GM21723 (cell line): ENCODE data around the gene WAC.
"Not testable (repeated sequence)": the region's sequence is repeated elsewhere in the genome, so short reads cannot be mapped to it uniquely, and the experiment has no call there.

ENCODE experiments used
- ATAC-seq: cut with Tn5 transposase; IDR thresholded peaks from one replicate; pipeline ENCODE4 v1.9.1; 2021; ENCODE audit warnings: mild to moderate bottlenecking, moderate library complexity; ENCODE audit not compliant: unreplicated experiment

WAC gene

DNA sequence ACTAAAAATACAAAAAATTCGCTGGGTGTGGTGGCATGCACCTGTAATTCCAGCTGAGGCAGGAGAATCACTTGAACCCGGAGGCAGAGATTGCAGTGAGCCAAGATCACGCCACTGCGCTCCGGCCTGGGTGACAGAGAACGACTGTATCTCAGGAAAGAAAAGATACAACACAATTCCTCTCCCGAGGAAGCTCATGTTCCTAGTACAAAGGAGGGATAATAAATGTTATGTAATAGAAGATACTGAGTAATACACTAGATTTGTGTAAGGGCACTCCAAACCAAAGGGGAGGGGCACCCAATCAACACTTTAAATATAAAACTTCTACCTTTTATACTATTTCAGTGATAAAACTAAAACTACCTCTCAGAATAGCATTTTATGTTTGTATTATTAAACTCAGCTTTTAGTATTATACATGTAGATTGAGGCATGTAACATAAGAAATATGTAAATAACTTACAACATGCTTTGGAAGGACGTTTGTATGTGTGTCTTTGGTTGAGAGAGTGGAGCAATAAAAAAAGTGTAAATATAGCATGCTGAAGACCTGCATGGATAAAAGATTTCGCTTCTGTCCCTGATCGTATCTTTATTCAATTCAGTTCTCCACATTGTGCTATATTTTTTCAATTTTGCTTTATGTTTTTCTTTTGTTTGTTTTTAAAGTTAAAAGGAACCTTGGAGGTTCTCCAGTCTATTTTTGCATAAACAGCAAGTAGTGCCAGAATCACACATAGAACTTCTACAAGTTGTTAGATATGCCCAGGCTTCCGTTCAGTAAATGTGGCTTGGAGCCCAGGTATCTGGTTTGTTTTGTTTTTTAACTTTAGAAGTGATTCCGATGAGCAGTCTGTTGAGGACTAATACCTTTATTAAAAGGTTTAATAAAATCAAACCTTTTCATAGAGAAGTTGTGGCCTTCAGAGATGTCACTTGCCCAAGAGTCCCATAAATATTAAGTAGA, 71.9 kb downstream of the WAC start:
- no peak for ATAC-seq

DNA sequence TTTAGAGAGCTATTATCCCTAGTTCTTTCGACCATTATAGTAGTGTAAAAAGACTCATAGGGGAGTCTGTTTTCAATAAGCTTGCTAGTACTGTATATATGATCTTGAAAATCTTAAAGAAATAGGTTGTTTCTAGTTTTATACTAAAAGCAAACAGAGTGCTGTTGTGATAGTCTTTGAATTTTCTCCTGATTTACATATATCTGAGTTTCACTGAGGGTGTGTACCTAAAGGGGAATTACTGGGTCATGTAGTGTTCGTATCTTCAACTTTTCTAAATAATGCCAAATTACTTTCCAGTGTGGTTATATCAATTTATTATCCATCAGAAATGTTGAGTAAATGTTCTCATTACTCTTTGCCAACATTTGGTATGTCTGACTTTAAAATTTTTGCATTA, 73.7 kb downstream of the WAC start:
- ATAC-seq: no peak

DNA sequence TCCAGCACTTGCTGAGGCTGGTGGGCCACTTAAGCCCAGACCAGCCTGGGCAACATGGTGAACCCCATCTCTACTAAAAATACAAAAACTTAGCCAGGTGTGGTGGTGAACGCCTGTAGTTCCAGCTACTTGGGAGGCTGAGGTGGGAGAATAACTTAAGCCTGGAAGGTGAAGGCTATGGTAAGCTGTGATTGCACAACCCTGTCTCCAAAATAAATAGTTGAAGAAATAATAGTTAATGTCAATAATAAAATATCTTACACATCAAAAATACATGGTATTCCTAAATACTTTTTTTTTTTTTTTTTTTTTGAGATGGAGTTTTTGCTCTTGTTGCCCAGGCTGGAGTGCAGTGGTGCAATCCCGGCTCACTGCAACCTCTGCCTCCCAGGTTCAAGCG, 76.7 kb downstream of the WAC start:
- ATAC-seq: not testable (repeated sequence)

DNA sequence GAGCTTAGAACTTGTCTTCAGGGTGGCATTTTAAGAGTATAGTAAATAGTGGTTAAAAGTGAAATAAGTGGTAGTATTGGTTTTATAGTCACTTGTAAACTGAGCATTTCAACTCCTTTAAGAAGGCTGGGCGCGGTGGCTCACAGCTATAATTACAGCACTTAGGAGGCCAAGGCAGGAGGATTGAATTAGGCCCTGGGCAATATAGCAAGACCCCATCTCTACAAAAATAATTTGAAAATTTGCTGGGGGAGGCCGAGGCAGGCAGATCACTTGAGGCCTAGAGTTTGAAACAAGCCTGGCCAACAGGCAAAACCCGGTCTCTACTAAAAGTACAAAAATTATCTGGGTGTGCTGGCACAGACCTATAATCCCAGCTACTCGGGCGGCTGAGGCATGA, 80.0 kb downstream of the WAC start:
- ATAC-seq: no peak

DNA sequence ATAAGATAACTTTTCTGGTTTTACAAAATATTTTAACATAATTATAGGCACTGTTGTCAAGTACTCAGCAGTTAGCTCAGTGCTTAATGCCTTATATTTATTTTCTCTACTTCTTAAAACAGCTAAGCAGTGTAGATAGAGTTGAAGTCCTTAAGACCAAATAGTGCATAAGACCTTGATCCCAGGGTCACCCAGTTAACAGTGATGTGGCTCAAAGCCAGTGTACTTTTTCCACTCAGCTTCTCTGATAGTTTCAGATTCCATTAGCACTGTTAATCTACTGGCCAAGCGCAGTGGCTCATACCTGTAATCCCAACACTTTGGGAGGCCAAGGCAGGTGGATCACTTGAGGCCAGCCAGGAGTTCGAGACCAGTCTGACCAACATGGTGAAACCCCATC, 83.6 kb downstream of the WAC start:
- ATAC-seq: no peak

DNA sequence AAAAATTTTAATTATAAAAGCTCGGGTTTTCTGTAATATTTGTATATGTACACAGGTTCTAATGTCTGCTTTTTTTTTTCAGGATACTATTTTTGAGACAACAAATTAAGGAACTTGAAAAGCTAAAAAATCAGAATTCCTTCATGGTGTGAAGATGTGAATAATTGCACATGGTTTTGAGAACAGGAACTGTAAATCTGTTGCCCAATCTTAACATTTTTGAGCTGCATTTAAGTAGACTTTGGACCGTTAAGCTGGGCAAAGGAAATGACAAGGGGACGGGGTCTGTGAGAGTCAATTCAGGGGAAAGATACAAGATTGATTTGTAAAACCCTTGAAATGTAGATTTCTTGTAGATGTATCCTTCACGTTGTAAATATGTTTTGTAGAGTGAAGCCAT, 86.5 kb downstream of the WAC start:
- ATAC-seq: no peak

DNA sequence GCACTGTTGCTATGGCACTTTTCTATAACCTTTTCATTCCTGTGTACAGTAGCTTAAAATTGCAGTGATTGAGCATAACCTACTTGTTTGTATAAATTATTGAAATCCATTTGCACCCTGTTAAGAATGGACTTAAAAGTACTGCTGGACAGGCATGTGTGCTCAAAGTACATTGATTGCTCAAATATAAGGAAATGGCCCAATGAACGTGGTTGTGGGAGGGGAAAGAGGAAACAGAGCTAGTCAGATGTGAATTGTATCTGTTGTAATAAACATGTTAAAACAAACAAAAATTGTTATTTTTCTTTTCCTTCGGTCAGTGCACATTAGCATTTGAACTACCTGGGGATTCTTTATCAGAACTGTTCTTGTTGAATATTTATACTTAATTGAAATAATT, 87.3 kb downstream of the WAC start:
- ATAC-seq: no peak

DNA sequence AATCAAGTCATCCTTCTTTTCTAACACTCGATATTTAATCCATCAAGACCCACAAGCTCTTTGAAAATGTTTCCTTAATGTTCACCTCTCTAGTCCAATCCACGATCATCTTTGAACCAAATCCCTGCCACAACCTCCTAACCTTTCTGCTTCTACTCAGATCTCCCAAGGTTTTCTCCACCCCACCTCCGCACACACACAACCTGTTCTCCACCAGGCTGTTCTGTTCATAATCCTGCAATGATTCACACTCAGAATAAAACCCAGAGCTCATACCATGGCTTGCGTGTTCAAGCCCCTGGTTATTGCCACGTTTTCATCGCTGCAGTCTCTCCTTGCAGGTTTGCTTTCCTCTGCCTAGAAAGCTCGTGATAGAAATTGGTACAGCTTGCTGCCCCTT, 90.6 kb downstream of the WAC start:
- ATAC-seq: no peak

DNA sequence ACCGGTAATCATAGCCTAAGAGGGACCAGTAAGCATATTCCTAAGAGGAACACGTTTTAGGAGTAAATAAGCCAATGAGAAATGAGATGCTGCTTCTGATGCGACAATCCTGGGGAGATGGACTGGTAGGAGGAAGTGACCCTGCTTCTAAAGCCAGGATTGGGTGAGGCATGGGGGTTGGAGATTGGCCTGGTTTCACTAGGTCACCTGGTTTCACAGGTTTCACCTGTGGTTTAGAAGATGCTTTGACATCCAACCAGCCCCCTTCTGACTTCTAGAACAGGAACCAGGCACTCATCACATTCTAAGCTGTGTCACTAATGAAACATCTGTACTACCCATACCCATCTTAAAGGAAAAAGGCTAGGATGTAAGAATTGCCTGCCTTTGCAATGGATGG, 91.4 kb downstream of the WAC start:
- ATAC-seq: no peak

DNA sequence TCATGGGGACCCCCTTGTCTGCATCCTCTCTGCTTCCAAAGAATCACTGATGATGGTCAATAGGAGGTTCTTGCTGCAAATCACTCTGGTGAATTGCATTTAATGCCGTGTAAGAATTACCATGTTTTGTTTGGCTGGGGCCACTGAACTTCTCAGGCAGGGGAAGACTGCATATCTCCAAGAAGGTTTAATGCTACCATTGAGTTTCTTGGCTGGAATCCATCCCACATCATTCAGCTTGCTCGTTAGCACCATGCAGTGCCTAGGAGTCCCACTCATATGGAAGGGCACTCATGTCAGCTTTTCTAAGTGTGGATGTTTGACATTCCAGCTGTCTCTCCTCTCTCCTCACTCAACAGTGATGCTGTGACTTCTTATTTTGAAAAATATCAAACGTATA, 94.2 kb downstream of the WAC start:
- no peak for ATAC-seq

DNA sequence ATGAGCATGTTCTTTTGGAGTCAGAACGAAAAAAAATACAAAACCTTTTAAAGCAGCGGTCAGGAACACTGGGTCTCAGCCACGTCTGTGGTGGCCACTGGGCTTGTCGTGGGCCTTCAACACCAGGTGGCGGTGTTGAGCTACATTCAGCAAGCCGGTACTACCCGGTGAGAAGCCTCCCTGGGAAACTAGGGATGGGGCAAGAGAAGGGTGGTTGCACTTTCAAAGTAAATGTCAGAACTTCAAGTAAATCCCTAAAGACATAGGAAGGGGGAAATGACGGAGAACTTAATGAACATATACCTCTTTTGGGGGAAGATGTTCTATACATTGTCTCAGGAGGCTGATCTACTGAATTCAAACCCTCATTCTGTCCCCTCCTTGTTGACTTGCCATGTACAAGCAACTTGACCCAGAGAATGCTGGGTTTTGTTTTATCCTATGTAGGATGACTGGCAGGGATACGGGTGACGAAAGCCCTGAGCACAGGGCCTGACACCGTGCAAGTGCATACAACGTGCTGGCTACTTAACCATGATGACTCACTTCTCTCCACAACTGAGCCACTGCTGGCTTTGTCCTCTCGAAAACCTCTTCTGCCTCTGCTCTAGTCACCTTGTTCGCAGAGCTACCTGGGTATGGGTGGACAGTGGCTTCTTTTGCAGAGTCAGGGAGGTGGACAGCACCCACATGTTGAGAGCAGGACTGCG, 95.4 kb downstream of the WAC start:
- ATAC-seq: peak; percentile 82

DNA sequence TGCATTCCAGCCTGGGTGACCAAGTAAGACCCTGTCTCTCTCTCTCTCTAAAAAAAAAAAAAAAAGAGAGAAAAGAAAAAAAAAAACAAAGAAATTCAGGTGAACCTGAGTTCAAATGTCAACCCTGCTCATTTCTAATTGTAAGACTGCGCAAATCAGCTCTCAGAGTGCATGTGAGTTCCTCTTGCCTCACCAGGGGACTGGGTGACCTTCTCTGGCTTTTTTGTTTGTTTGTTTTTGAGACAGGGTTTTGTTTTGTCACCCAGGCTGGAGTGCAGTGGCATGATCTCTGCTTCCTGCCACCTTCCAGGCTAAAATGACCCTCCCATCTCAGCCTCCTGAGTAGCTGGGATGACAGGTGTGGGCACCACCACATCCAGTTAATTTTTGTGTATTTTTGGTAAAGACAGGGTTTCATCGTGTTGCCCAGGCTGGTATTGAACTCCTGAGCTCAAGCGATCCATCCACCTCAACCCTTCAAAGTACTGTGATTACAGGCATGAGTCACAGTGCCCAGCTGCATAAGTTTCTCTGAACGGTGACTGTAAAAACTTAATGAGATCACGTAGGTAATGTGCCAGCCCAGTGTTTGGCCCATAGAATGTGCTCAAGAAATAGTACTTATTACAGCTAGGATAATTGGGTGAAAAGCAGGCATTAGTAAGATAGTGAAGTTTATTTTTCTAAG, 99.1 kb downstream of the WAC start:
- no peak for ATAC-seq

DNA sequence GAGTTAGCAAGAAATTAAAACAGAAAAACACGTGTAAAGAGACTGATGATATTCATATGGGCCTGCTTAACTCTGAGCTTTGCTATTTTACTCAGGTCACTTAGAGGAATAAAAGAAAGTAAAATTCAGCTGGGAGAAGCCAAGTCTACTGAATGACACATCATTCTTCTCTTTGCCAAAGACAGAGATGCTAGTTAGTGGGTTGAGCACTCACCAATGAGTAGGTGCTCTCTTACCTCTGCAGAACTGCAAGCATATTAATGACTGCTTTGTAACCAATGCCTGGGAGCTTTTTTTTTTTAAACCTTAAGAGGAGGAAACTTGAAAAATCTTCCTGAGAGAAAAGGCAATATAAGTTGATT, 99.6 kb downstream of the WAC start:
- no peak for ATAC-seq

DNA sequence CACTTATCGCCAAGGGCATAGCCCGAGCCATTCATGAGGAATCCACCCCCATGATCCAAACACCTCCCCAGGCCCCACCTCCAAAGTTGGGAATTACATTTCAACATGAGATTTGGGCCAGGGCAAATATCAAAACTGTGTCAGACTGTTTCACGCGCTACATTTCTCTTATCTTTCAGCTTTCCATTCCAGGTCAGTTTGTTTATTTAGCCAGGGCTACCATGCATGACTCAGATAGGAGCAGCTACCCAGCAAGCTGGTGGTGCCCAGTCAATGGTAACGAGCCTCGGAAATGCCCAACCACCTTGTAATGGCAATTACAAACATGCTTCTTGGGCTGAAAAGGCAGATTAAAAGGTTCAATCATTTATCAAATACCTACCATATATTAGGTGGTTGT, 100.8 kb downstream of the WAC start:
- no peak for ATAC-seq

DNA sequence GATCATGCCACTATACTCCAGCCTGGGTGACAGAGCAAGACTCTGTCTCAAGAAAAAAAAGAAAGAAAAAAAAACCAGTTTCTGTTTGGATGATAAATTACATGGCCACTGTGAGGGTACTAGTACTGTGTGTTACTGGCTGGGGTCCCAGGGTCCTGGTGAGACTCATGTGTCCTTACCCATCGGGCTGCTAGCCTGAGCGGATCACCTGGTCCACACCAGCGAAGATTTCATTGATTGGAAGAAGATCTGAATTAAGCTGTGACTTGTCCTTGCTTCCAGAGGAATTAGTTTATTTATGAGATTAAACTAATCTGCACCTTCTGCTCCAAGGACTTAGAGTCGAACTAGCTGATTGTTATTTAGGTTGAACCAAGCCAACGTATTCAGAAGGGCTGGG, 104.4 kb downstream of the WAC start:
- no peak for ATAC-seq

DNA sequence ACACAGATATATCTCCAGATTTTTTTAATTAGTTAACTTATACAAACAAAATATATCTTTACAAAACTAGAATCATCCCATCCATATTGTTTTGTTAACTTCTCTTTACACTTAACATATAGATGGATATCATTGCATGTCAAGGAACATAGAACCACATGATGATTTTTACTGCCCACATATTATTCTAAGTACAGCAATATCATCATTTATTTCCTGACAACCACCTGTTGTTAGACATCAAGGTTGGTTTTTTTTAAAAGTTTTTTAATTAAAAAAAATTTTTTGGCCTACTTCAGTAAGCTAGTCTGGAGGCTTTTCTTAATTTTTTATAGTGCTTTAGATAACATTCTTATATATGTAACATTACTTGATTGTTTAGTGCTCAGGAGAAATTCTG, 105.5 kb downstream of the WAC start:
- ATAC-seq: no peak

DNA sequence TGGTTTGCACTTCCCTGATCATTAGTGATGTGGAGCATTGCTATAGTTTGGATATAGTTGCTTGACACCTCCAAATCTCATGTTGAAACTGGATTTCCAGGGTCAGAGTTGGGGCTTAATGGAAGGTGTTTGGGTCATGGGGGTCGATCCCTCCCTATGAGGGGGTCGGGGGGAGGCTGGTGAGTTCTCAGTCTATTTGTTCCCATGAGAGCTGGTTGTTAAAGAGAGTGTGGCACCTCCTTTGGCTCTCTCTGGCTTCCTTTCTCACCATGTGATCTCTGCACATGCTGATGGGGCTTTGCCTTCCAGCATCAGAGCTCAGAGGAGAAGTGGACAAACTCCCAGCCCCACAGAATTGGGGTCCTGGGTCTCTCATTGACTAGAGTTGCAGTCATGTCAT, 107.6 kb downstream of the WAC start:
- ATAC-seq: no peak

DNA sequence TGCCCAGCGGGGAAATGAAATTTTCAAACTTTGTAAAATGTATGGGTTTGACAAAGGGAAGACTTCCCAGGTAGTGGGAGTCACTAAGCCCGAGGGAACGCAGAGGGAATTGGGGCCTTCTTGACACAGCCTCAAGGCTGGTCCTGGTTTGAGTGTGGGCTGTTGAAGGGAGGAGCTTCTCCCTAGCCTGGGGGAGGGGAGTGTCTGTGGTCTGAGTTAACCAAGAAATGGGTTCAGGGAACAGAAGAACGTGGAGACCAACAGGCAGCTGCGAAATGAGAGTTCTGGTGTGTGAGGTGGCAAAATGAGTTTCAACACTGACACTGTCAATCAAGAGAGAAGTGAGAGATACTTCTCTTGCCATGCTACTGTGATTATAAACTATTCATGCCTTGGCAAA, 111.7 kb downstream of the WAC start:
- ATAC-seq: no peak

DNA sequence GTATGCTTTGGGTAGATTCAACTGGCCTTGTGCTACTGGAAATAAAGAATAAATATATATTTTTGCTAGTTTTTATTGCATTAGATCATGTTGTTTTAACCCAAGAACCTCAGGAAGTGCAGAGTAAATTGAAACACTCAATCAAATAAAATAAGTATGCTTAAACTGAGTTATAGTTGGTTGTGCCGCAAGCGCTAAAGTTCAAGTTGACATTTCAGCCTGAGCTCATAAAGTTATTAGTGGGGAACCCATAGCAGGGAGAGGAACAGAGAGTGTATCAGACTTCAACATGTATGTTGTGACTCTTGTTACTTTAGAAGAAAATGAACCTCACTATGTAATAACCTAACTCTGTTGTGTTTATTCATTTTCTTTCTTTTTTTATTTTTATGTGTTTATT, 119.2 kb downstream of the WAC start:
- no peak for ATAC-seq

DNA sequence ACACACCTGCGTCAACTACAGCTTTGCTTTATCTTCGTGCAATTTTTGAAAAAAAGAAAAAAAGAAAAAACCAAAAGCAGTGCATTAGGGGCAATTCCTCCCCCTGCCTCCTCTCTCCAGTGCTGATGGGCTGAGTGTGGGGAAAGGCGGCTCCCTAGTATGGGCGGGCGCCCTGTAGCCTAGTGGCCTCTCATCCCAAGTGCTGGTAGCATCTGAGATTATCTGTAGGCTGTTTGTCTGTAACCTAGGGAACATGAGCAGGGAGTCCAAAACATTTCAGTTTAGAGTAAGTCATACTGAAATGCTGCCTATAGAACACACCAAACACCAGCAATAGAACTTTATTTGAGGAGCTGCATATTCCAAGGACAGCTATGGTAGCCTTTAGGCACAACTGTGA, 119.8 kb downstream of the WAC start:
- no peak for ATAC-seq

DNA sequence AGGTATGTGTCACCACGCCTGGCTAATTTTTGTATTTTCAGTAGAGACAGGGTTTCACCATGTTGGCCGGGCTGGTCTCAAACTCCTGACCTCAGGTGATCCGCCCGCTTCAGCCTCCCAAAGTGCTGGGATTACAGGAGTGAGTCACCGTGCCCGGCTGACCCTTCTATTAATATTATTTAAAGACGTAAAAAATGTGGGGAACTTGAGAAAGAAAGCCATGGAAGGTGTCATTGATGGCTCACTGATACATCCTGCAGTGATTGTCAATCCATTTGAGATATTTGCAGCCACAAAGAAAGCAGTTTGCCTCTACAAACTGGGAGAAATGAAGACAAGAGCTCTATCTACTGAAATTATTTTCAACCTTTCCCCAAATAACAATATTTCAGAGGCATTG, 125.9 kb downstream of the WAC start:
- not testable (repeated sequence) for ATAC-seq

DNA sequence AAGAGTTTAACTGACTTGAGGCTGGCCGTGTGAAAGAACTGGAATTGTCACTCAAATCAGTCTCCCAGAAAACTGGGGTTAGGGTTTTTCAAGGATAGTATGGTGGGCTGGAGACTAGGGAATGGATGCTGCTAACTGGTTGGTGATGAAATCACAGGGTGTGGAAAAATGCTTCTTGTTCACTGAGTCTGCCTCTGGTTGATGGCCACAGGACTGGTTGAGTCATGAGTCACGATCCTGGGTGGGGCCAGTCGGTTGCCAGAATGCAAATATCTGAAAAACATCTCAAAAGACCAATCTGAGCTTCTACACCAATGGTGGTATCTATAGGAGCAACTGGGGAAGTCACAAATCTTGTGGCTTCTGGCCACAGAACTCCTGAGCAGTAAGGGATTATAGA, 128.1 kb downstream of the WAC start:
- no peak for ATAC-seq
